GM10266 (cell line): Measurements from ENCODE around the gene UBL4A.

Experiments
- DNase-seq: peaks from one replicate; pipeline ENCODE4 v3.0.0; 2012; ENCODE audit errors: extremely low spot score
- CTCF ChIP-seq: IDR thresholded peaks from 2 replicates; pipeline ENCODE4 v1.5.1; 2012; ENCODE audit warnings: mild to moderate bottlenecking, low read depth; ENCODE audit not compliant: control insufficient read depth, insufficient read depth; ENCODE audit errors: missing control alignments

The UBL4A gene

GRCh38 chrX:154470914-154471568 is 15.4 kb downstream of the UBL4A start:
- no peak for DNase-seq
- no peak for TF ChIP-seq CTCF

DNA sequence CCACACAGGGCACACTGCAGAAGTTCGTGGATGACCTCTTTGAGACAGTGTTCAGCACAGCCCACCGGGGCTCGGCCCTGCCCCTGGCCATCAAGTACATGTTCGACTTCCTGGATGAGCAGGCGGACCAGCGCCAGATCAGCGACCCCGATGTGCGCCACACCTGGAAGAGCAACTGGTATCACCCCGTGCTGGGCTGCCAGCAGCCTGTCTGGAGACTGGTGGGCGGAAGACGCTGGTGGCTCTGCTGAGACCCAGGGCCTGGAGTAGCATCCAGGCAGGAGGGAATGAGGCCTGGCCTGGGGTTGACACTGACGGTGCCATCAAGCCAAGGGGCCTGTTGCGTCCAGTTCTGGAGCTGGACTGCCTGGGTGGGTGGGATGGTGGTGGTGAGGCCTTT is 16.0 kb downstream of the UBL4A start:
- no peak for TF ChIP-seq CTCF
- DNase-seq, result no peak

DNA sequence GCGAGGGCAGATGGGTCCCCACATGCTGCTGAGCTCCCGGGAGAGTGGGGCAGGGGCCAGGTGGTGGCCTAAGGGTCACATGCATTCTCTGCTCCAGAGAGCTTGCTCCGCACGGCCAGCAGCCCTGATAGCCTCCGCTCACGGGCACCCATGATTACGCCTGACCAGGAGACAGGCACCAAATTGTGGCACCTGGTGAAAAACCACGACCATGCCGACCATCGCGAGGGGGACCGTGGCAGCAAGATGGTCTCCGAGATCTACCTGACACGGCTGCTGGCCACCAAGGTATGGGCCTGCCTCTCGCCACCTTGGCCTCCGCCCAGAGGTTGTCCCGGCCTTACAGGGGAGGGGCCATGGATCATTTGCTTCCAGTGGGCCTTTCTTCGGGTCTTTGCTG is 16.5 kb downstream of the UBL4A start:
- no peak for TF ChIP-seq CTCF
- DNase-seq, result no peak

DNA sequence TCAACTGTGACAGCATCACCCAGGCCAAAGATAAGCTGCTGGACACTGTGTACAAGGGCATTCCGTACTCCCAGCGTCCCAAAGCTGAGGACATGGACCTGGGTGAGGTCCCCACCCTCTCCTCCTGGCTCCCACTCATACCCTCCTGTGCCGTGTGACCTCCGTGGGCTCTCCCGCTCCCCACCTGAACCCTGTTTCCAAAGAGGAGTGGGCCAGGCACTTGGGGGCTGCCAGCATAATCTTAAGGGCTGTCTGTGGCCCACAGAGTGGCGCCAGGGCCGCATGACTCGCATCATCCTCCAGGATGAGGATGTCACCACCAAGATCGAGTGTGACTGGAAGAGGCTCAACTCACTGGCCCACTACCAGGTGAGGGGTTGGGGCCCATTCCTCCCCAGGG is 17.3 kb downstream of the UBL4A start:
- no peak for TF ChIP-seq CTCF
- DNase-seq, result no peak

GRCh38 chrX:154468217-154468616 is 18.2 kb downstream of the UBL4A start:
- DNase-seq, result no peak
- TF ChIP-seq CTCF, result no peak

- TF ChIP-seq CTCF, result no peak
- DNase-seq, result no peak
Observed at GRCh38 chrX:154467556-154467955, 18.9 kb downstream of the UBL4A start.

- no peak for DNase-seq
- no peak for TF ChIP-seq CTCF
Observed at GRCh38 chrX:154466907-154467306, 19.5 kb downstream of the UBL4A start.
